ENCODE results near the gene STAC.
"Not testable (repeated sequence)": the region's sequence is repeated elsewhere in the genome, so short reads cannot be mapped to it uniquely, and the experiment has no call there.

The STAC gene

GRCh38 chr3:36482880-36483279 is 102.6 kb downstream of the STAC start:
- no peak for DNase-seq

DNA sequence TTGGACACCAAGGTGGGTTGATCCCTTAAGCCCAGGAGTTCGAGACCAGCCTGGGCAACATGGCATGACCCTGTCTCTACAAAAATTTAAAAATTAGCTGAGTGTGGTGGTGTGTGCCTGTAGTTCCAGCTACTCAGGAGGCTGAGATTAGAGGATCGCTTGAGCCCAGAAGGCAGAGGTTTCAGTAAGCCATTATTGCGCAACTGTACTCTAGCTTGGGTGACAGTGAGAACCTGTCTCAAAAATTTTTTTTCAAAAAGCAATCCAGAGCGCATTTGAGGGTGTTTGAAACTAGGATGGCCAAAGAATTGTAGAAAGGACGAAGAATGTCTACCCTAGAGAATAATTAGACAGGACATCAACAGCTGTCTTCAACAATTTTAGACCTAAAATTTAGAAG is 103.4 kb downstream of the STAC start:
- no peak for DNase-seq

GRCh38 chr3:36484386-36484785 is 104.1 kb downstream of the STAC start:
- DNase-seq, result no peak

- no peak for DNase-seq
Measured at GRCh38 chr3:36486009-36486795, 105.9 kb downstream of the STAC start.

DNA sequence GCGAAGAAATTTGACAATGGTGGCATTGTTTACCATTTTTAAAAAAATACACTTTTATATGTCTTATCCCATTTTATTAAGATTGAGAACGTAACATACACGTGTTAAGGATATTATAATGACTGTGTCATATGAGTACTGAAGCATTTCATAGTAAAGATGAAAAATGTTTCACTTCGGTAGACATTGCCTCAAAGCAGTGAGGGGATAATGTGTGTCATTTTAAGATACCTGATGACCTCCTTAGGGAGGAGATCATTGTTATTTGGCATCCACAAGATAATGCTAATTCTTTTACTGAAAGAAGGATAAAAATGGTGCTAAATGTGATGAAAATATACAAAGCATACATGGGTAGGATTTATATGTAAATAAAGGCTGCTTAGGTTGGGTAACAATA is 107.3 kb downstream of the STAC start:
- no peak for DNase-seq

- DNase-seq, result no peak
Measured at GRCh38 chr3:36488077-36488789, 107.9 kb downstream of the STAC start.

GRCh38 chr3:36489101-36489500 is 108.8 kb downstream of the STAC start:
- no peak for DNase-seq

GRCh38 chr3:36489679-36490425 is 109.5 kb downstream of the STAC start:
- DNase-seq, result no peak

DNA sequence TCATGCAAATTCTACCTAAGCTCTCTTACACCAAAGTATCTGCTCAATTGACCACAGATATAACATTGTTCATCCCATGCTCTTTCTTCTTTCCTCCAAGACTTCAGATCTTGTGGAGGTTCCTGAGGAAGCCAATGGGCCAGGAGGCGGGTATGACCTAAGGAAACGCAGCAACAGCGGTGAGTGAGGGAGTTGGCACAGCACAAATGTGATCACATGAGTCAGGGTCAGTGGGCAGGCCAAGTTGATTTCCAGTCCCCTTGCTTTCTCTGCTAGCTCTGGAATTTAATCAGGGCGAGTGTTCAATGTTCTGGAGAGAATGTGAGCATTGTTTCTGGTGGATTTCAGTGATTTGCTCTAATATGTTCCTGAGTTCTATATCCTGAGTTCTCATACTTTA is 112.7 kb downstream of the STAC start:
- DNase-seq, result no peak

- no peak for DNase-seq
Measured at GRCh38 chr3:36494461-36495109, 114.3 kb downstream of the STAC start.

- no peak for DNase-seq
Measured at GRCh38 chr3:36496684-36497633, 116.7 kb downstream of the STAC start.

DNA sequence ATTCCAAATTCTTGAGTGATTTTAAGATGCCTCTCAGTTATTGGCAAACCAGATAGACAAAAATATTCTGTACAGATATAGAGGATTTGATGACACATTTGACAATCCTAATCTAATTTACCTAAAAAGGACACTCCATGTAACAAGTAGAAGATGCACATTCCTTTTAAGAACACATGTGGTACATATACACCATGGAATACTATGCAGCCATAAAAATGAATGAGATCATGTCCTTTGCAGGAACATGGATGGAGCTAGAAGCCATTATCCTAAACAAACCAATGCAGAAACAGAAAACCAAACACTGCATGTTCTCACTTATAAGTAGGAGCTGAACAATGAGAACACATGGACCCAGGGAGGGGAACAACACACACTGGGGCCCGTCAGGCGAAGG is 119.7 kb downstream of the STAC start:
- DNase-seq, result not testable (repeated sequence)

GRCh38 chr3:36501616-36502015 is 121.3 kb downstream of the STAC start:
- no peak for DNase-seq

- no peak for DNase-seq
Measured at GRCh38 chr3:36505393-36505792, 125.1 kb downstream of the STAC start.

DNA sequence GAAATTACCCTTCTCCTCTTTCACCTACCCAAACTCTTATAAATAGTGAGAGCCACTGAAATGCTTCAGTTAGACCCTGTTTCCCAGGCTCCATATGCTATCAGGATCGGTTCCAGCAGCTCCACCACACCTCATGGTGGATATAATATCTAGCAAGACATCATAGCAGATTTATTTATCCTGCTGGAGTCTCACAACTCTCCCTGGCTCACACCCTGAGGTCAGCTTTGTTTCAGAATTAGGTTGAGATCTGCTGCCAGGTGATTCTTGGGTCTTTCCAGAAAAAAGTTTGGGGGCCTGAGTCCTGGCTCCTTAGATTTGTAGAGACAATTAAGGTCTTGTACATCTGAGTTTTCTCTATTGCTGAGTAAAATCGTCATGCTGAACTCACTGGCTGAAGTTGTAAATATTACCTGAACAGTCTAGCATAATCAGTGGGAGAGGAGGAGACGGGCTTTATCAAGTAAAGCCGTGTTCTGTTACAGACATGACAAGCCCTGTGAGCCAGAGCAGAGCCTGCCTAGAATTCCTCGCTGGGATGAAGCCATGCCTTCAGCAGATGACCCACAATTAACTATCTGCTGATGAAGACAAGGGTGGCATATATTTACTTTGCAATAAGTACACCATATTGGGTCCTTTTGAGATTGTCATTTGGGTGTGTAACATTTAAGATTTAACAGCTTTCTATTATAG is 131.6 kb downstream of the STAC start:
- DNase-seq, result no peak

DNA sequence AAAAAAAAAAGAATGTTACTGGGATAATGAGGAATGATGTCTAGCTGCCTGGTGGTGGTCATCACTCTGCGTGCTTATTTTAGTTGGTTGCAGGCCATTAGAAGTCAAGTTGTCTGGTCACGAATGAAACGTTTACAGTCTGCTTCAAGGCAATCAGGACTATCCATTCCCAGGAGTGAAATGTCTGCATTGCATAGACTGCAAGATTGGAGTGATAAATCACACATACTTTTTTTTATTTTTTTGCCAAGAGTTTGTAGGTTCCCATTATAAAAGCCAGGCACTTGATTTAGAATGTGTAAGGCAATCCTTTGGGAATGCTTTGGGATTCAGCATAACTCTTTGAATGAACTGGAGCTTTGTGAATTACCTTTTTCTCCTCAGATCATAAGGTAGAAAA is 132.3 kb downstream of the STAC start:
- no peak for DNase-seq

GRCh38 chr3:36514171-36514570 is 133.9 kb downstream of the STAC start:
- no peak for DNase-seq

GRCh38 chr3:36519682-36520081 is 139.4 kb downstream of the STAC start:
- DNase-seq, result no peak

GRCh38 chr3:36520241-36521006 is 140.1 kb downstream of the STAC start:
- DNase-seq, result no peak

GRCh38 chr3:36521007-36521379 is 140.7 kb downstream of the STAC start:
- no peak for DNase-seq

- DNase-seq, result no peak
Measured at GRCh38 chr3:36524560-36524959, 144.3 kb downstream of the STAC start.

Data from CD4-positive, alpha-beta T cell treated with Interleukin-15 for 1 hour (primary cell).